GM19023 (cell line): ENCODE results near the gene TMEM218.
A peak's percentile ranks its signal among the peaks of the same experiment; 100 is the strongest.

ENCODE experiments used
- ATAC-seq: cut with Tn5 transposase; IDR thresholded peaks from one replicate; pipeline ENCODE4 v1.9.1; 2021; ENCODE audit warnings: mild to moderate bottlenecking, moderate library complexity; ENCODE audit not compliant: unreplicated experiment

Gene TMEM218

DNA sequence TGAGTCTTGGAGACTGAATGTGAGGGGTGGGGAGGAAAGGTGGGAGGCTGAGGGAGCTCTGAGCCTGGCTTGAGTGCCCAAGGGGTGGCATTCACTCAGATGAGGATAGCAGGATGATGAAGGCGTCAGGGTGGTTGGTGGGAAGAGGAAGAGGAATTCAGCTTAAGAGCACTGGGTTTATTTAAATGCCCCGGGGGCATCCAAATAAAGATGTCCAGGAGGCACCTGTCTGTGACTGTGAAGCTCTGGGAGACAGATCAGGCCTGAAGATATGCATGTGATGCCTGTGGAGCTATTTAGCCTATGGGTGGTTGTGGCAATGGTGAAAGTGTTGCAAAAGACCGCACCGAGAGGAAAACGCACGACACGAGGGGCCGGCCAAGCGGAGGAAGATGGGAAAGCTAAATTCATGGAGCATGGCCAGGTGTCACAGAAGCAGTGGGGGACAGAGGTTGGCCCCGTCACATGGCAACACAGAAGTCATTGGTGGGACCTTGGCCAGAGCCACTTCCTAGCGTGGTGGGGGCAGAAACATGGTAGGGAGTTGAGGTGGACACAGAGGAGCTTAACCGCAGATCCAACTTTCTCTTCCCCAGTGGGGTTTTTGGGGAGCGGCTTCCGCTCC, 32.8 kb downstream of the TMEM218 start:
- ATAC-seq = no peak

DNA sequence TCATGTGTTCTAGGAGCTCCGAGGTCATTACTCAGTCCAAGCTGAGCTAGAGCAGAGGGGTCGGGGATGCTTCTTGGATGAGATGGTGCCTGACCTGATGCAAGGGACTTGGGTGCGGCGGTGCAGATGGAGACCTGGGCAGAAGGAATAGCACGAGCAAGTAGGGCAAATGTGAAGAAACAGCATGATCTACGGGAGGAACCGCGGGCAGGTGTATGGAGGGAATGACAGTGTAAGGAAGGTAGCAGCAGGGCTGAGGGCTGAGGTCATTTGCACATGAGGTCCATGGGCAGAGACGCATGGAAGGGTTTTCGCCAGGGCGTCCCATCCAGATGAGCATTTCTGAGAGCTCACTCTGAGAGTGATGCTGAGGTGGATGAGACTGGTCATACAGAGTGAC, 33.4 kb downstream of the TMEM218 start:
- no peak for ATAC-seq

DNA sequence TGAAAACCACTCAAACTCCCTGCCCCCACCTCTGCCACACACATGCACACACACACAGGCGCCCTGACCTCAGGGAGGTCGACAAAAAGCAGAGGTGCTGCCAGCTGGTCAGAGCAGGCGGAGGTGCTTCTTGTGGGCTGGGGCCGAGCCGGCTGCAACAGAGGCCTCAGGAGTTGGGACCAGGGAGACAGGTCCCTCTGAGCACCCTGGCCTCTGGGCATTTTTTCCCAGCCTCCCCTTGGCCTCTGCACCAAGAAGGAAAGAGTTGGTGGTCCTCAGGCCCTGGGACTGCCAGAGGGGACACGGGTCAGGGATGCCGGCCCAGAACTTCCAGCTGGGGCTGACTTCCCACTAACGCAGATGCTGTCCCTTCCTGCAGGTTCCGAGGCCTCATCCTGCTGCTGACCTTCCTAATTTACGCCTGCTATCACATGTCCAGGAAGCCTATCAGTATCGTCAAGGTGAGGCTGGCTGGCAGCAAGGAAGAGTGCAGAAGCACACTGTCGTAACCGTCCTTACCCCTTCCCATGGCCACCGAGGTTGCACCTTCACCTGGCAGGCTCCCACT, 35.0 kb downstream of the TMEM218 start:
- no peak for ATAC-seq

DNA sequence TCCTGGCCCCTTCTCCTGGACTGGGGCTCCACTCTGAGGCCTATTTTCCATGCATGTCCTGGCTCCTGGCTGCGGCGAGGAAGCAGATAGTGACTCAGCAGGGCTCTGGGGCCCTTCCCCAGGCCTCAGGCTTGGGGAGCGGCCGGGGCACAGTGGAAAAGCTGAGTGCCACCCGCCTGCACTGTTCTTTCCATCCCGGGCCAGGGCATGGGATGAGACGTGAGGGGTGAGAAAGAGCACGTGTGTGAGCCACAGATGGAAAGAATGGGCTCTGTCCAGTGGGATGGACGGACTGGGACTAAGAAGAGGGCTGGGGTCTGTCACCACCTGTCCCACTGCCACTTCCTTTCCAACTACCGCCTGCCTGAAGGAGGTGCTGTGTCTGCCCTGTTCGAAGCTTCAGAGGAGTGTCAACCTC, 35.5 kb downstream of the TMEM218 start:
- ATAC-seq = no peak

DNA sequence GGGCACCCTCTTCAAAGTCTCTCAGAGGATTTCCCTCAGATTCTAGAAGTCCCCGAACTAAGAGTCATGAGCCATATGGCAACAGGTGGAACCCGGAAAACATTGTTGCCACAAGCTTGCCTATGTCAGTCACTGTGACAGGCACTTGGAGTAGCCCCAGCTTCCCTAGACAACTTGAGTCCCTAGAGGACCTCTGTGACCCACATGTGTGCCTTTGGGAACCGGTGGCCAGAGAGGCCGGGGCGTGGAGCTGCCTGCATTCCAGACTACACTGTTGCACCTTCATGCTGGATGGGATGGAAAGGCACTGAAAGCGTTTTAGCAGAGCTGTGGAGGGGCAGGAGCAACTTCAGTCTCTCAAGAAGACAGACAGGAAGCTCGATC, 36.2 kb downstream of the TMEM218 start:
- no peak for ATAC-seq

DNA sequence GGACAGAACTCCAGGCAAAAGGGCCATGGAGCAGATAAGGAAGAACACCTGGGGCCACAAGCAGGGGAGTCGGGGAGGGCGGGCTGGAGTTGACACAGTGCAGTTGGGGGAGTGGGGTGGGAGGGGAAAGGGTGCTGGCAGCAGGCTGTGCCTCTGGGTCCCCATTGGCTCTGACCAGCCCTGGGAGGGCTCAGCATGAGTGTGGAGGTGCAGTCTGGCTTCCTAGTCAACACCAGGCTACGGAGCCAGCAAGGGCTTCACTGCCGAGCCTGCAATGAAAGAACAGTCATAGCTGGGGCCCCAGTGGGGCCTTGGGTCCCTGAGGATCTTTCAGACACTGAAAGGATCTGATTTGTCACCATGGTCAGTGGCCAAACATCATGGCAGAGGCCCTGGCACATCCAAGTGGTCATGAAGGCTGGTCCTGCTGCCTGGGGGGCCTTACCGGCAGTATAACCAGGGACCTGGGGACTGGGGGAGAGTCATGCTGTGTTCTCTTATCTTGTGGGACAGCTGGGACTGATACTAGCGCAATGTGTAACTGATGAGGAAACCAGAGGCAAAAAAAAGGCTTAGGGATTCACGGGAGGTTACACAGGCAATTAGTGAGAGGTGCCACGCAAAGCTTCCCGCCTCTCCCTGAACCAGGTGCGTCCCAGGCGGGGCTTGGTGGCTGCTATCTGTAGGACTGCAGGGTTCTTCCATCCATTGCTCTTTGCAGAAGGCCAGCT, 36.8 kb downstream of the TMEM218 start:
- no peak for ATAC-seq

DNA sequence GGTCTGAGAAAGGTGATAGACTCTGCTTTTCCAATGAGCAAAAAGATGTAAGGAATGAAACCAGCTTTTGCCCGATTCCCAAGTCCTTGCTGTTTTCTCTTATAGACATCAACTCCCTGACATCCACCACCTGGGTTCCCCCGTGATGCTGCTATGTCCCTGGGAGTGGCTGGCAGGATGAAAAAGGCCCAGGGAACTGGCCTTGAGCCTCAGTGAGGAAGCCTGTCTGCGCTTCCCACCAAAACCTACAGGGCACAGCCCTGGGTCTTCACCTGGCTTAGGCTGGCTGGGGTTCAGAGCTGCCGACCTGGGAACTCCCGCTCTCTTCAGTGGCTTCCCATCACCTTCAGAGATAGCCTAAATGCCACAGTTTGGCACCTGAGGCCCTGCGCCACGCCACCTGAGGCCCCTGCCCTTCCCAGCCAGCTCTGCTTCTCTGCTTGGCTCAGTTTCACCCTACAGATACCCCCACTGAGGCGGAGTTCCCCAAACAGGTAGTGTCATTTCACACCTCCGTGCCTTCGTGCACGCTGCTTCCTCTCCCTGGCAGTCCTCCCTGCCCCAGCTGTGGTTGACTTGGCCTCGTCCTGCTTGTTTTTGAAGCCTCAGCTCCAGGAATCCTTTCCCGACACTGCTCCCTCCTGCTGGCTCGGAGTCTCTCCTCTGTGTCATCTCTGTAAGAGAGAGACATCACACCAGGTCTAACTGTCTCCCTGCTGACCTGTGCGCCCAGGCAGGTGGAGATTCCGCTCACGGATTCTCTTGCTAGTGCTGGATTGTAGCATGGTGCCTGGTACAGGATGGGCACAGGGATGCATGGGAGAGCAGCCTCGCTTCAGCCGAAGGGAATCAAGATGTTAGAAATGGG, 37.6 kb downstream of the TMEM218 start:
- ATAC-seq = no peak

DNA sequence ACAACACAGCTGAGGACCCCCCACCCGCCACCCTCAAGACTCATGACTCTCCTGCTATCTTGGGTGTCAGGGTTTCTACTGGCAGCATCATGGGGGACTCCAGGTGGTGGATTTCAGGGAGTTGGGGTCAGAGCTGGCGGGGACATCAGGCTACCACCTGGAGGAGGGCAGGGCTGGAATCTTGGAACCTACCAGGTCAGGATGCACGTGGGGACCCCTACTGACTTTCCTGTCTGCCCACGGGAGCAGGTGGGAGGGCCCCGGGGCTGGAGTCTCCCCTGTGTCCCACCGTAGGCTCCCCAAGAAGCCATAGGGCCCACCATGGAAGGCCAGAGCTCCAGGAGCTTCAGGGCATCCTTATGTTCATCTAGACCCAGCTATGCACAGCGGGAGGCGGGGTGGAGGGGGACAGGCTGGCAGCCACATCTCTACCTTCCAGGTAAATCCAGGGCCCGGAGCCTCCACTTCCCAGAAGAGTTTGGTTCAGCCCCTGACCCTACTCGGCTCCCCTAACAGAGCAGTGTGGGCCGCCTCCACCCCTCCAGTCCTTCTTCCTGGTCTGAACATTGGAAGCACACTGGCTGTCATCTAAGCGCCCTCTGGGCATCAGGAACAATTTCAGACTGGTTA, 38.4 kb downstream of the TMEM218 start:
- ATAC-seq = no peak

DNA sequence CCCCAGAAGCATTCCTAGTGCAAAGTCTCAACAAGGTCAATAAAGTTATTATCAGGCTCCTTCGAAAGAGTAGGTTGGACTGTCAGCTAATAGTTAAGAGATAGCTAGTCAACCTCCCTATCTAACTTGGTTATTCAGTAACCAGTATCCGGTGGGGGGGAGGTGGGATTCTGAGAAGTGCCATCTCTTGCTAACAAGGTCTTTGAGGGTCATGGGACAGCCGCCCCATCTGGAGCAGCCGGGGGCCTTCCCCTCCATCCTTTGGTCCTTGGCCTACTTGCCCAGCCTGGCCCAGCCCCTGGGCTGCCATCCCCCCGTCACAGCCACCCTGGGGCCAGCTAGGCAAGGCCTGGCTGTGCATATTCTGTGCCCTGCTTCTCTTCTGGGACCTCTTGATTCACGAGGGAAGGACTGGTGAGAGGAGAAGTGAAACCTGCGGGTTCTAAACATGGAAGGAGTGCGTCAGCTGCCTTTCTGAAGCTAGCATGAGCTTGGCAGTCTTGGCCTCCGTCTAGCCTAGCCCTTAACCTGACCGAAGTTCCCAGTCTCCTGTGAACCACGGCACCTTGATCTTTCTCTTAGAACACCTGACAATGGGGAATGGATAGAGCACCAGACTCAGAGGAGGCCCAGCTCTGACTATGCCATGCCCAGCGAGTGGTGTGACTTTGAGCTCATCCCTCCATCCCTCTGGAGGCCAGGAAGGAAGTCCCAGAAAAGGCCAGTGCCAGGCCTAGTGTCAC, 39.0 kb downstream of the TMEM218 start:
- ATAC-seq = peak; percentile 75

DNA sequence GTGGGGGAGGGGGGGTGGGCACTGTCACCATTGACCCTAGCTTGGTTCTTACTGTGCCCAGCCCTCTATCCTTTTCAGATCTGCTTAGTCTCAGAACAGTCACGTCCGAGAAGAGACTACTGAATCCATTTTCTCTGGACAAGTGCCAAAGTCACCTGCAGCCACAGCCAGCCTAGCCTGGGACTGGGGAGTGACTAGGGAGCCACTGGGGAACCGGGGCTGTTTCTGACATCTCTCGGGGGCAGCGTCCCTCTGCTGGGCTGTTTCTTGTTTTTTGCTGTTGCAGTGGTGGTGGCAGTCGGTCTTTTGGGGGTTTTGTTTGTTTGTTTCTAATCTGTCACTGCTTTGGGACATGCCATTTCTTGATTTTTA, 39.6 kb downstream of the TMEM218 start:
- no peak for ATAC-seq

DNA sequence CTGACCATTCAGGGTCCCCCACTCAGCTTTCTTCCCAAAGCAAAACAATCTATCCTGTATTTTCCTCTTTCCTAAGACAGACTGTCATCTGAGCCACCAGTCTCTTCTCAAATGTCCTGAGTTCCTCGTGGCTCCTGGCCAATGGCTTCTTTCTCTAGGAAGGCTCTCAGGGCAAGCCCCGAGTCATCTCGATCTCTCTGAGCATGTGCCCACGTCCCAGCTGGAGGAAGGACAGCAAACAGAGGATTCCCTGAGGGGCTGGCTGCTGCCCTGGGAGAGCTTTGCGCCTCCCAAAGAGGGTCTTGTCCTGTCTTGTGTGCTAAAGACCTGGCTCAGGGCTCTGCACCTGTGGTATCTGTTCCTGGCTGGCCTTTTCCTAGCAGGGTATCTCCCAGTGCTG, 40.0 kb downstream of the TMEM218 start:
- ATAC-seq = no peak

DNA sequence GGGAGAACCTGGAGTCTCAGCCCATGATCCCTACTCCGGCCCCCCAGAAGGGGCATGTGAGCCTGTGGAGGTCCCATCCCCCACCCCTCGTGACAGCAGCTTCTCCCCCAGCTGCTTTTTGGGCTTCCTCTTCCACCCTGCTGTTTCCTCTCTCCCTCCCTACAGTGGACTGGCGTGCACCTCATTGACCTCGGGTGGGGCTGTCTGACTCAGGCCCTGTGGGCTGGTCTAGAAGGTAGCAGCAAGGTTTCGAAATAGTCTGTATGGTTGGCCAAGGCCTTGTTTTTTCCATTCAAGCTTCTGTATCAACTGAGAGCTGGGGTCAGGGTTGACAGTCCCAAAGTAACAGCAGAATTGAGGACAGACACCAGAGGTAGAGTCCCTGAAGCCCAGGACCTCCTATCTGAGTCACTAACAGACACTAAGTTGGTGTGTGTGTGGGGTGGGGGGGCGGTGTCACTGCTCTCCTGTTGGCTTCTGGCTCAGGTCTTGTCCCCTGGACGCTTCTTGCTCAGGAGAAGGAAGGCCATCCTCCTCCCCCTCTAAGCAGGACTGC, 40.6 kb downstream of the TMEM218 start:
- peak; percentile 72 for ATAC-seq

DNA sequence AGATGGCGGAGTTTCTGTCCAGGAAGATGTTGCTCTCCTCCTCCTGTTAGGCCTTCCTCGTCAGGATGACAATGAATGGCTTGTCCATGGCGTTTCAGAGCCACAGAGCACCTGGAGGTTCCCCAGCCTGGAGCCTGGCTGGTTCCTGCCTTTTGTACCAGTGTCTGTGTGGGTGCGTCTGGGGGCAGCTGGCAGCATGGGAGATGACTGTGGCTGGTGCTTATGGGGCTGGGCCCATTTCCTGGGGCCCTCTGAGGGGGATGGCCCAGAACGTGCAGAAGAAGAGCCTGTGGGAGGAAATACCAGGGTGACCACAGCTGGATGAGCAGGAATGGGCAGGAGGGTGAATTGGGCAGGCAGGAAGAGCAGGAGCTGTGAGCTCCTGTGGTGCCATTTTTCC, 41.6 kb downstream of the TMEM218 start:
- no peak for ATAC-seq

DNA sequence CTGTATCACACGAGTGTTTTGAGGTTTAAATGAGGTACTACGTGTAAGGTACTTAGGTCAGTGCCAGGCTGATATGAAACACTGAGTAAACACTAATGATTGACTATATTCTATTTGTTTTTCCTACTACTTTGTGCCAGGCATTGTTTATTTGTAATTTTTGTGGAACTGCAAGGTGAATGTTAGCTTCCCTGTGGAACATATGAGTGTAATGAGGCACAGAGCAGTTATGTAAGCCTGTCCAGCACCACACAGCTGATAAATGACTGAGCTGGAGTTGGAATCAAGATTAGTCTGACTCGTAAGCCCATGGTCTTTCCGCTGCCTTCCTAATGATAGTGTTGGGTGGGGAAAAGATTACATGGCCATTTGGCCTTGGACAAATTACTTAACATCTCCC, 42.4 kb downstream of the TMEM218 start:
- no peak for ATAC-seq

DNA sequence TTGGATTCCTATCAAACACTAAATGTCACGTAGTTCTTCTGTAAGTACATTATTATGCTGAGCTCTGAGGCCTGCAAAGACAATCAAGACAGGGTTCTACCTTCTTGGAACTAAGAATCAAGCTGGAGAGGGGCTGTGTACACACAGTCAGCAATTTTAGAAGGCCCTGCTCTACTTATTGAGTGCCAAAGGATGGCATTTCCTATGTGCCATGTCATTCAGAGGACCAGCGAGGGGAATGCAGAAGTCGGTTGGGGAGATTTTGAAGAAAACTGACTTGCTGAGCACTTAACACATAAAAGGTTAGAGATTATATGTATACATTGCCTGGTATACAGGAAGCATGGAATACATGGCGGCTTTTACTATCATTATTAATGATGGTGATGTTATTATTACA, 43.1 kb downstream of the TMEM218 start:
- no peak for ATAC-seq

DNA sequence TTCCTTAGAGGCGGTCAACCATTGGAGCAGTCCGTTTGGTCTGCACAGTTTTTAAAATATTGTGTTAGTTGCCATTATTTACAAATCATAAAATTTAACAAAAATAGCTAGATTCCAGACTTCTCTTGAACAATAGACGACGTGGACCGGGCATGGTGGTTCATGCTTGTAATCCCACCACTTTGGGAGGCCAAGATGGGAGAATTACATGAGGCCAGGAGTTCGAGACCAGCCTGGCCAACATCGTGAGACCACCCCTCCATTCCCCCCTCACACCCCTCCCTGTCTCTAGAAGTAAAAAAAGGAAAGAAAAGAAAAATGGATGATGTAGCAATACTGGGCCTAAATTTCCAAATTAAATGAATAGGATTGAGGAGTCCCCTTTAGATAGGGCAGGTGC, 47.4 kb downstream of the TMEM218 start:
- ATAC-seq = no peak

DNA sequence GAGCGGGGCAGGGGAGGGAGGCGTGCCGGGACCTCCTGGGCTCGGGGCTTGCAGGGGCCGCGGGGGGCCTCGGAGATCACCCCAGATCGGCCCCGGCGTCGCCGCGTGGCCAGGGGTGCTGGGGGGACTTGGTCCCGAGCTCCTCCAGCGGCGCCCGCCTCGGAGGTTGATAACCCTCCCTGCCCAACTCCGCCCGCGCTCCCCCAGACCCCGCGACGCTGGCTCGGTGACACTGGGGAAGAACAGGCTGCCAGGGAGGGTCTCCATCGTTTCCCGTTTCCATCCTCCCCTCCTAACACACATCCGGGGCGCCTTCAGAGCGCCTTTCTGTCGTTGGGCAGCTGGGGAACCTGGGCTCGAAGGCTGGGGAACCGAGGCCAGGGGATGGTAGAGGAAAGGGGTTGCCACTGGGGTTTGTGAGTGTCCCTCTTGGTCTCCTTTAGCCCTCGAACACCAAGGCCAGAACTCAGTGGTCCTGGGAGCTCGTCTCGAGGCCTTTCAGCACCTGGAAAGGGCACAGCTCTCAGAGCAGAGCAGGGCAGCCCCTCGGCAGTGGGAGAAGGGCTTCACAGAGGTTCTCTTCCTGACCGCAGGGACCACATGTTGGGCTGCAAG, 47.9 kb downstream of the TMEM218 start:
- peak; percentile 24 for ATAC-seq

DNA sequence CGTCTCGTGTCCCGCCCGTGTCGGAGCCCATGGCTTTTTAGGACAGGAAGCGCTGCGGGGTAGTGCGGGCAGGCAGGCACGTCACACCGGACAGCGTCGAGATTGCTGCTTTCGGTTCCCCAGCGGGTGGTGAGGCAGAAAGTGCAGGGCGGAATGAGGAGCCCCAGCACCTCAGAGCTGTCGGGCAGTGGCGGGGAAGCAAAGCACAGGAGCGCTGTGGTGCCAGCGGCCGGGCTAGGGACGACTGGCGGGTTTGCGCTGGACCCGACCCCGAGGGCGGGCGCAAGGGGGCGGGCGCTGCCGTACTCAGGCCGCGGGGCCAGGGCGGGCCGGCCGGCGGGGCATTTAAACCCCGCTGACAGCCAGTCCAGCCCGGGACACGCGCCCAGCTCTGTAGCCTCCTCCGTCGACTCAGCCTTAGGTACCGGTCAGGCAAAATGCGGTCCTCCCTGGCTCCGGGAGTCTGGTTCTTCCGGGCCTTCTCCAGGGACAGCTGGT, 48.4 kb downstream of the TMEM218 start, which contains the start of gene SLC37A2:
TSS of gene SLC37A2 (plus strand) at position 375 of the 498 bp plus-strand sequence. CDS start at position 438, 63 bp downstream.
- peak; percentile 89 for ATAC-seq

DNA sequence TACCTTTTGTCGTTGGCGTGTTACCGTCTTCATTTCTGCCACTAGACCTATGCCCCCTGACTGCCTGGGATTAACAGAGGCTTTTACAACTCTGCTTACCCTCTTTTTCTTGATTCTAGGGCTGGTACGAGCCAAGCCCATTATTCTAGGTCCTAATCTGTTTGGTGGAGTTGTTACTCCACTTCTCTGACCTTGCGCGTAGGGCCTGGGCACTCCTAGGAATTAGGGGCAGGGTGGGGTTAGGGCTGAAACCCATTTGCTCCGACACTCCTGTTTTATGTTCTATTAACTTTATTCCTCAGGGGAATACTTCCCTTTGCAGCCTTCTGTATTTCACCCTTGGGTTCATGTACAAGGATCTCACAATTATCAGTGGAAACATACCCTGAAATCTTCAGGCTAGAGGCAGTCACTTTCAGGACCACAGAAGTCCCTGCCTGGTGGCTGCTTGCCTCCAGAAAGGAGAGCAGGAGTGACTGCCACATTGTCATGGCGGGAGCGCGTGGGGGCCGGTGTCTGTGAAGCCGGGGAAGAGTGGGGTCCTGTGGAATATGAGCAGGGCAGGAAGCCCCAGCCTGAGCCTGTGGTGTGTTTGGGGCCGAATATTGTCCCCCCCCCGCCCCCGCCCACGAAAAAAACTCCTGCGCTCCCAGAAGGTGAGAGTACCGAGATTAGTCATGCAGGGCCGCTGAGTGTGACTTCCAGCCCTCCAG, 49.1 kb downstream of the TMEM218 start:
- ATAC-seq = peak; percentile 2
